SK-N-SH (cell line): ENCODE results near the gene SH3TC1. TPM values are rescaled to one million over a fixed set of nuclear protein-coding genes. Genes with fewer than 3 reads are reported as not detected.

Source experiments
- CTCF ChIA-PET: fragments of 300-600, 350-600 bp; formaldehyde crosslinking; extraction: SDS; loops from one replicate; lab custom pipeline; 2021; lab: Yijun Ruan, JAX
- POLR2A ChIA-PET: fragments of 350-600 bp; sonication (Branson Sonifier 250); formaldehyde crosslinking; extraction: SDS; loops from one replicate; lab custom pipeline; 2020; ENCODE audit warnings: antibody characterized with exemption, inconsistent platforms; lab: Yijun Ruan, JAX
- DNase-seq: peaks from one replicate; pipeline ENCODE4 v3.0.0; 2012
- H2AFZ ChIP-seq: fragments of 200-600 bp; sonication (generic); 2 replicates; pipeline ENCODE4 v1.8.1; 2016; ENCODE audit warnings: antibody characterized with exemption, mild to moderate bottlenecking, low read depth
- H3F3A ChIP-seq: fragments of 200-600 bp; sonication (generic); replicated peaks from 2 replicates; pipeline ENCODE3; 2016; ENCODE audit warnings: antibody characterized with exemption, mild to moderate bottlenecking; ENCODE audit not compliant: insufficient read depth
- H3K27ac ChIP-seq, 2 experiments: fragments of 200-500 bp in 1 of 2; fragments of 200-600 bp in 1 of 2; sonication (Bioruptor generic) in 1 of 2; sonication (generic), shearing (Covaris generic) in 1 of 2; 2 replicates each; pipeline versions ENCODE4 v1.5.1 to v1.6.1; 2014 to 2016; ENCODE audit warnings: low read depth in 2 of 2, inconsistent platforms in 1 of 2, low read length in 1 of 2, mild to moderate bottlenecking in 1 of 2, mixed read lengths in 1 of 2
- H3K27me3 ChIP-seq: fragments of 200-600 bp; sonication (generic), shearing (Covaris generic); 2 replicates; pipeline ENCODE4 v1.6.1; 2016; ENCODE audit warnings: mixed run types; ENCODE audit not compliant: insufficient read depth
- H3K36me3 ChIP-seq, 2 experiments: fragments of 200-500 bp in 1 of 2; fragments of 200-600 bp in 1 of 2; sonication (Bioruptor generic) in 1 of 2; sonication (generic) in 1 of 2; replicated peaks in 1 of 2; 2 replicates each; pipeline versions ENCODE3 to v1.5.1; 2014 to 2016; ENCODE audit warnings: low read length in 1 of 2, mild to moderate bottlenecking in 1 of 2; ENCODE audit not compliant: insufficient read depth in 2 of 2, control insufficient read depth in 1 of 2
- H3K4me1 ChIP-seq, 2 experiments: fragments of 200-500 bp in 1 of 2; fragments of 200-600 bp in 1 of 2; sonication (Bioruptor generic) in 1 of 2; sonication (generic), shearing (Covaris generic) in 1 of 2; 2 replicates each; pipeline versions ENCODE4 v1.5.1 to v1.6.1; 2014 to 2016; ENCODE audit warnings: low read depth in 1 of 2, low read length in 1 of 2, mixed run types in 1 of 2; ENCODE audit not compliant: insufficient read depth in 2 of 2, control insufficient read depth in 1 of 2
- H3K4me2 ChIP-seq: fragments of 200-600 bp; sonication (generic), shearing (Covaris generic); 2 replicates; pipeline ENCODE4 v1.6.1; 2017; ENCODE audit warnings: mixed run types
- H3K4me3 ChIP-seq, 2 experiments: fragments of 200-500 bp in 1 of 2; fragments of 200-600 bp in 1 of 2; sonication (Bioruptor generic) in 1 of 2; sonication (generic), shearing (Covaris generic) in 1 of 2; 2 replicates each; pipeline versions ENCODE4 v1.5.1 to v1.8.1; 2014 to 2016; ENCODE audit warnings: low read depth in 2 of 2, inconsistent platforms in 1 of 2, low read length in 1 of 2, mild to moderate bottlenecking in 1 of 2, mixed read lengths in 1 of 2, moderate library complexity in 1 of 2
- H3K79me2 ChIP-seq: fragments of 200-600 bp; sonication (generic); 2 replicates; pipeline ENCODE4 v1.8.1; 2017; ENCODE audit warnings: mild to moderate bottlenecking; ENCODE audit not compliant: insufficient read depth
- H3K9ac ChIP-seq: fragments of 200-600 bp; sonication (generic); 2 replicates; pipeline ENCODE4 v1.6.1; 2017; ENCODE audit warnings: mixed run types
- H3K9me2 ChIP-seq: fragments of 200-600 bp; sonication (generic); 2 replicates; pipeline ENCODE4 v1.6.1; 2017; ENCODE audit warnings: mixed run types
- H3K9me3 ChIP-seq: fragments of 200-600 bp; sonication (generic); 2 replicates; pipeline ENCODE4 v1.6.1; 2017; ENCODE audit warnings: mixed run types, mild to moderate bottlenecking, moderate library complexity
- H4K20me1 ChIP-seq: fragments of 200-600 bp; sonication (generic); 2 replicates; pipeline ENCODE4 v1.6.1; 2017; ENCODE audit warnings: mild to moderate bottlenecking, mixed run types; ENCODE audit not compliant: insufficient read depth
- CHD2 ChIP-seq: fragments of 150-350 bp; IDR thresholded peaks from 2 replicates; pipeline ENCODE4 v1.6.1; 2018; ENCODE audit warnings: low read length; ENCODE audit not compliant: partially characterized antibody
- EZH2phosphoT487 ChIP-seq: fragments of 200-600 bp; sonication (generic); IDR thresholded peaks from 2 replicates; pipeline ENCODE4 v1.6.1; 2017; ENCODE audit warnings: low read depth, mixed run types, mild to moderate bottlenecking, antibody characterized with exemption, moderate library complexity, borderline replicate concordance
- FOSL2 ChIP-seq: IDR thresholded peaks from 2 replicates; pipeline ENCODE4 v1.4.0; 2012; ENCODE audit warnings: low read depth, mild to moderate bottlenecking, moderate library complexity, borderline replicate concordance
- FOXM1 ChIP-seq: IDR thresholded peaks from 2 replicates; pipeline ENCODE4 v1.4.0; 2012; ENCODE audit warnings: low read depth, mild to moderate bottlenecking
- NFIC ChIP-seq: IDR thresholded peaks from 2 replicates; pipeline ENCODE4 v1.4.0; 2012; ENCODE audit warnings: borderline replicate concordance
- NRF1 ChIP-seq: IDR thresholded peaks from 2 replicates; pipeline ENCODE4 v1.6.1; 2012; ENCODE audit warnings: low read depth, mild to moderate bottlenecking, low read length
- RAD21 ChIP-seq: IDR thresholded peaks from 2 replicates; pipeline ENCODE4 v1.6.1; 2012; ENCODE audit warnings: mild to moderate bottlenecking, low read length
- REST ChIP-seq: IDR thresholded peaks from 2 replicates; pipeline ENCODE4 v1.6.1; 2012; ENCODE audit warnings: mild to moderate bottlenecking, low read depth, low read length, moderate library complexity
- RFX5 ChIP-seq: IDR thresholded peaks from 2 replicates; pipeline ENCODE4 v1.6.1; 2012; ENCODE audit warnings: mild to moderate bottlenecking, improper control_type of control experiment, low read length
- SMC3 ChIP-seq: IDR thresholded peaks from 2 replicates; pipeline ENCODE4 v1.6.1; 2012; ENCODE audit warnings: low read depth, low read length, improper control_type of control experiment
- YY1 ChIP-seq: IDR thresholded peaks from 2 replicates; pipeline ENCODE4 v1.4.0; 2012; ENCODE audit warnings: low read depth, mild to moderate bottlenecking
- ZBTB33 ChIP-seq: IDR thresholded peaks from 2 replicates; pipeline ENCODE4 v1.4.0; 2012; ENCODE audit warnings: low read depth, borderline replicate concordance
- whole genome bisulfite sequencing: methylation state at CpG from one replicate; pipeline ENCODE4 v1.1.6; 2017; ENCODE audit warnings: low lambda C conversion rate; 5-methylcytosine and 5-hydroxymethylcytosine counted together
- polyA plus RNA-seq, 3 experiments: library from polyadenylated mRNA; depleted of rRNA; stranded (reverse); fragments of >200 nt; gene quantifications; 2 replicates each; pipeline ENCODE4 v1.2.3, GENCODE V29; 2012

SH3TC1 gene
- polyA plus RNA-seq, 1 of the 3 experiments (the other 2 are of a cell fraction), result 2.7 TPM

GRCh38 chr4:8202108-8203051 lies 3.3 kb downstream of the SH3TC1 start:
- WGBS, result 82% methylated on average over 5 of the region's 21 CpGs
- Histone ChIP-seq H3K9ac (no peak overlapping the region), H3F3A (no peaks in the 10 kb centered on the region), H2AFZ (no peak overlapping the region), H3K36me3 (no peaks in the 10 kb centered on the region), H3K4me2 (no peak overlapping the region), H3K27me3 (no peaks in the 10 kb centered on the region), H3K4me3 (no peak overlapping the region), H3K9me2 (no peaks in the 10 kb centered on the region), H3K9me3 (no peaks in the 10 kb centered on the region), H3K27ac (no peak overlapping the region), H3K79me2 (no peaks in the 10 kb centered on the region)
- POLR2A ChIA-PET, result no interaction called here
- CTCF ChIA-PET, result interaction anchor here (1.1 to 1.8 kb wide), 7 partner anchors 8 to 43 kb away, joined by 3 to 8 read pairs (median 4); no protein-coding TSS in a partner anchor
- no peak for DNase-seq
- TF ChIP-seq SMC3 (no peak), RFX5 (no peak), NFIC (no peak), RAD21 (no peak), YY1 (no peak), EZH2phosphoT487 (no peak), NRF1 (no peak), CHD2 (no peak)
- TF ChIP-seq, all 33 proteins: peak for 0
- Histone ChIP-seq H3K4me1 (peaks cover 13 to 77% of the 10 kb centered on the region in 2 experiments; a peak in 2 of 4 replicates), H4K20me1 (no peaks in the 10 kb centered on the region)

GRCh38 chr4:8203052-8203401 lies 3.9 kb downstream of the SH3TC1 start:
- no peaks in the 10 kb centered on the region for H3K9me2 ChIP-seq
- ChIA-PET CTCF (interaction anchor here (1.1 to 1.7 kb wide), 2 partner anchors 9 to 39 kb away, joined by 3 to 4 read pairs; no protein-coding TSS in a partner anchor), POLR2A (no interaction called here)
- H3K4me2 ChIP-seq, result no peak overlapping the region
- no peak for DNase-seq
- no peaks in the 10 kb centered on the region for H3K79me2 ChIP-seq
- peaks cover 13 to 77% of the 10 kb centered on the region in 2 experiments; a peak in 2 of 4 replicates for H3K4me1 ChIP-seq
- H3K27ac ChIP-seq, result no peak overlapping the region
- TF ChIP-seq REST (no peak), FOSL2 (no peak), FOXM1 (no peak), ZBTB33 (no peak)
- no peaks in the 10 kb centered on the region for H4K20me1 ChIP-seq
- no peak overlapping the region for H3K4me3 ChIP-seq
- H2AFZ ChIP-seq, result no peak overlapping the region
- no peak overlapping the region for H3K9ac ChIP-seq
- no peaks in the 10 kb centered on the region for H3K9me3 ChIP-seq
- H3F3A ChIP-seq, result no peaks in the 10 kb centered on the region
- H3K36me3 ChIP-seq, result no peaks in the 10 kb centered on the region
- WGBS, result 93% methylated on average over 6 of the region's 7 CpGs
- no peaks in the 10 kb centered on the region for H3K27me3 ChIP-seq
